GM19467 (cell line): ENCODE measurements around the gene IFT57.

Experiments
- ATAC-seq: cut with Tn5 transposase; IDR thresholded peaks from one replicate; pipeline ENCODE4 v1.9.1; 2021; ENCODE audit warnings: mild to moderate bottlenecking, moderate library complexity; ENCODE audit not compliant: unreplicated experiment

IFT57 gene

DNA sequence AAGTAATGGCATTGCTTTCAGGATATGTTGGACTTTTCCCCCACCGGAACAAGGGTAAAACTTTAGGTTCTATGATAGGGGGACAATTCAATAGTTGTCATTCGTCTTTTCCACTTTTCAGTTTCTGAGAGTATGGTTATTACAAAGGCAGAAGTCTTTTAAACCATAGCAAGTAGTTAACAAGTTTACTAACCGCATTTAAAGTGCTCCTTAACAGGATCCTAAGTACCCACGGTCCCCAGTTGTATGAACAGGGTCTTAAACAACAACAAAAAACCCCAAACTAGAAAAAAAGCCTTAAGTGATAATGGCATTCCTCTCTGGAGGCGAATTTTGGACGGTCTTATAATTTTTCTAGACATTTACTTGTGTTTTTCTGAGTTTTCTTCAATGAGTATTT is 831 bp downstream of the IFT57 start:
- no peak for ATAC-seq

GRCh38 chr3:108219336-108219735 is 2.9 kb downstream of the IFT57 start:
- peak; percentile 24 for ATAC-seq

DNA sequence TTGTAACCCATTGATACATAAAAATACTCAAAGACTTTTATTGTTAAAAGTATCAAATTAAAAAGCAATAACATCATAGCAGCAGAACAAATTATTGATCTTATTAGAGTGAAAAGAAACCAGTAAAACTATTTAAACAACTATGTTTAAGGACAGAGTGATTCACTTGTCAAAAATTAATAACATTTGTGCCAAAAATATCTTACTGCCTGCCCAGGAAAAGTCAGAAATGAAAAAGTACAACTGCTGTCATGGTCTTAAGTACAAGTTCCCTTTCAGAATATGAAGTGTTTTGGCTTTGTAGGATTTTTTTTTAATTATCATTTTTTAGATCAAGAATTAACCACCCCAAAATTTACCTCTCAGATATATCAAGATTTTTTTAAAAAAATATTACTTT is 3.4 kb downstream of the IFT57 start:
- ATAC-seq = no peak

DNA sequence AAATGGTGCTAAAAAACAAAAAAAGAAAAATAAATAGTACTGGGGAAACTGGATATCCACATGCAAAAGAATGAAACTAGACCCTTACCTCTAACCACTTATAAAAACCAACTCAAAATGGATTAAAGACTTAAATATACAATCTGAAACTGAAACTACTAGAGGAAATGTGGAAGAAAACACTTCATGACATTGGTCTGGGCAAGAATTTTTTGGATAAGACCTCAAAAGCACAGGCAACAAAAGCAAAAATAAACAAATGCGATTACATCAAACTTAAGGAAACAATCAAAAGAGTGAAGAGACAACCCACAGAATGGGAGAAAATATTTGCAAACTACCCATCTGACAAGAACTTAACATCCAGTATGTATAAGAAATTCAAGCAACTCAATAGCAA is 6.4 kb downstream of the IFT57 start:
- no peak for ATAC-seq

GRCh38 chr3:108209579-108209978 is 12.6 kb downstream of the IFT57 start:
- no peak for ATAC-seq

GRCh38 chr3:108208831-108209230 is 13.4 kb downstream of the IFT57 start:
- ATAC-seq = peak; percentile 85

GRCh38 chr3:108202834-108203233 is 19.4 kb downstream of the IFT57 start:
- ATAC-seq = no peak

DNA sequence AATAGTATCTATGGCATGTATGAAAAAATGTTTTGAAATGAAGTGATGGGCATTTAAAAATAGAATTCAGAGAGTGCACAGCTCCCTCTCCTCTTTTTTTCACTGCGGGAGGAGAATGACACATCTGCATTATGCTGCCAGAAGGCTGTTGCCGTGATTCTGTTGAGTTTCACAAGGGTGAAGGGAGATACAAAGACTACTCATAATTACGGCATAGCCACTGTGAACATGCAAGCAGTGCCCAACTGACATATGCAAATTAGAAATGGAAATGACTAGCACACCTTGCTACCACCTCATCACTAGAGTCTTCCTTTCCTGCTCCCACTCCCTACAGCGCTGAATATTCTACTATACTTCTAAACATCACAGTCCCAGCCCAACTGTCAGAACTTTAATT is 20.1 kb downstream of the IFT57 start:
- ATAC-seq = no peak

GRCh38 chr3:108201258-108201657 is 21.0 kb downstream of the IFT57 start:
- ATAC-seq = no peak

- ATAC-seq = no peak
Observed at GRCh38 chr3:108200578-108200977, 21.6 kb downstream of the IFT57 start.

GRCh38 chr3:108200024-108200423 is 22.2 kb downstream of the IFT57 start:
- no peak for ATAC-seq

GRCh38 chr3:108191394-108191793 is 30.8 kb downstream of the IFT57 start:
- no peak for ATAC-seq

DNA sequence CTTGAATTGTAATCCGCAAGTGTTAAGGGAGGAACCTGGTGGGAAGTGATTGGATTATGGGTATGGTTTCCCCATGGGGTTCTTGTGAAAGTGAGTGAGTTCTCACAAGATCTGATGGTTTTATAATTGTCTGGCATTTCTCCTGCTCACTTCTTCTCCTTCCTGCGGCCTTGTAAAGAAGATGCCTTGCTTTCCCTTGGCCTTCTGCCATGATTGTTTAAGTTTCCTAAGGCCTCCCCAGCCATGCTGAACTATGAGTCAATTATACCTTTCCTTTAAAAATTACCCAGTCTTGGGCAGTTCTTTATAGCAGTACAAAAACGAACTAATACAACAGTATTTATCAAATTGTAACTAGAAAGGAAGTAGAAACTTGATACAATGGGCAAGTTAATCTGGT is 31.9 kb downstream of the IFT57 start:
- no peak for ATAC-seq

DNA sequence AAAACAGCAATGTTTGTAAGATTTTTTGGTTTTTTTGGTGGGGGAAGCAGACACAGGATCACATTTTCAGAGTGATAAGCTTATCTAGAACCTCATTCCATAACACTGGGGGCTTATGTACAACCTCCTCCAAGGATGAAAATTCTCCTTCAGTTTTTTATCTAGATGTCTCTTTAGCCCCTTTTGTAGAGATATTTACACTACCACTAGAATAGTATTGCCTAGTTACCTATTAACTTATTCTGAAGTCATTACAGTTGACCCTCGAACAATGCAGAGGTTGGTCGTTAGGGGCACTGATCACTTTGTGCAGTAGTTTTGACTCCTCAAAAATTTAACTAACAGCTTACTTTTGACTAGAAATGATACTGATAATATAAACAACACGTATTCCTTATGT is 32.8 kb downstream of the IFT57 start:
- no peak for ATAC-seq

DNA sequence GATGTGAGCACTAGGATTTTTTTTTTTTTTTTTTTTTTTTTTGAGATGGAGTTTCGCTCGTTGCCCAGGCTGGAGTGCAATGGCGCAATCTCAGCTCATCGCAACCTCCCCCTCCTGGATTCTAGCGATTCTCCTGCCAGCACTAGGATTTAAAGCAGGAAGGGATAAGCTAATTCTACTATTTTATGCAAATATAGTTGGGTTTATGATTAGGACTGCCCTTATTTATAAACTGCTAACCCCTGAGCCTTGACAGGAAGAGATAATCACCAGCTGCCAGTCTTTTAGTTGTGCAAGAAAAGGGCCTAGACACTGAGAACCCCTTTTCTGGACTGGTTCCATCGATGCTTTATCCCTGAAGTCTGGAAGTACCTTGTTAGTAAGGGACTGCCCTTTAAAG is 36.7 kb downstream of the IFT57 start:
- no peak for ATAC-seq

DNA sequence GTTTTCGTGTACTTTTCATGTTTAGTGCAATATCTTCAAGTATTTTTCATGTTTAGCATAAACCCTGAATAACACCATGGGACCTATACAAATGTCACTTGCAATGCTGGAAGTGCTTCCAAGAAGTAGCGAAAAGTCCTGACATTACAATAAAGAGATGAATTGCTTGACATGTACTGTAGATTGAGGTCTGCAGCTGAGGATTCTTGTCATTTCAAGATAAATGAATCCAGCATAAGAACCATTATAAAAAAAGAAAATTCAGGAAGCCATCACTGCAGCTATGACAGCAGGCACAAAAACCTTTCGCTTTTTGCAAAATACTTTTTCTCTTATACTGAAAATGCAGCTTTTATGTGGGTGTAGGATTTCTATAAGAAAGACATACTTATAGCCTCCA is 37.4 kb downstream of the IFT57 start:
- ATAC-seq = no peak

DNA sequence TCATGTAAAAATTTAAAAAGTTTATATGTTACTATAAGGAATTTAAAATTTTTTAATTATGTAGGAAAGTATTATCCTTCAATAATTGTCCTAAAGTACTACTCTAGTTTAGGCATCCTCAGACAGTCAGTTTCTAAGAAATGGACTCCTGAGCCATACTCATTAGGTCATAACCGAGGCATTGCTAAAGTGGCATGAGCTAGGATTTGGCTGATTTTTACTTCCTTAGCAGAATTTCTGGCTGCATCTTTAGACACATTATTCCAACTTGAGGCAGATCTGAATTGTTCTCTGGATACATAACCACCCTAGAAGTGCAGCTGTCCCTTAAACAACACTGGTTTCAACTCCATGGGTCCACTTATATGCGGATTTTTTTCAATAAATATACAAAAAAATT is 38.3 kb downstream of the IFT57 start:
- no peak for ATAC-seq

- no peak for ATAC-seq
Observed at GRCh38 chr3:108183181-108183580, 39.0 kb downstream of the IFT57 start.

DNA sequence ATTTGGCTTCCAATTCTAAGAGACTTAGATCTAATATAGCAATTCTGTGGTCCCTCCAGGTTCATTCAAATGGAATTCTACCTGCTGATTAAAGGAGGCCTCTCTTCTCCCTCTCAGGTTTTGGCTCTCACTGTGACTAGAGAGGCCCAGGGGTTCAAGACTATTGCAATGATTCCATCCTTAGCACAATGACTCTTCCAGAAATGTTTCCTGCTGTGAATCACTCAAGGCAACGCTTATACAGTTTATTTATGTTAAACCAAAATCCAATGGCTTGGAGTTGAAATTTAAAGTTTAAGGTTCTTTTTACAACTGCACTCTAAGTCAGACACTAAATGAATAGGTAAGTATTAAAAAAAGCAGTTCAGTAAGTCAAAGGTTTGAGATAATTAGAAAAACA is 39.9 kb downstream of the IFT57 start:
- ATAC-seq = no peak

DNA sequence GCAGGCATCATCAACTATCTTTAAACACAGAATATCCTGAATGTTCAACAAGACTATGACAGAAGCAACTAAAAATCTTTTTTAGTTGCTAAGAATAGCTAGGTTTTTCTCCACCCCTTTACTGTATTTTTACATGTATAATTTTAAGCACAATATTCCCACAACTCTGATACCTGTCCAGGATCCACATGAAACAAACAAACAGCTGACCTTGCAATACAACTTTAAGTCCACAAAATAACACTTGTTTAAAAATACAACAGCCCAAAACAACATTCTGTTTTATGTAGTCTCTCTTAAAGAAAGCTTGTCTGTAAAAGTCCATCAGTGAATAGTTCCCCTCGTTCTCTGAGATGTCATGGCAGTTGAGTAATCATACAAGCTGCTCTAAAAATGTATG is 41.1 kb downstream of the IFT57 start:
- no peak for ATAC-seq

GRCh38 chr3:108180194-108180593 is 42.0 kb downstream of the IFT57 start:
- no peak for ATAC-seq

DNA sequence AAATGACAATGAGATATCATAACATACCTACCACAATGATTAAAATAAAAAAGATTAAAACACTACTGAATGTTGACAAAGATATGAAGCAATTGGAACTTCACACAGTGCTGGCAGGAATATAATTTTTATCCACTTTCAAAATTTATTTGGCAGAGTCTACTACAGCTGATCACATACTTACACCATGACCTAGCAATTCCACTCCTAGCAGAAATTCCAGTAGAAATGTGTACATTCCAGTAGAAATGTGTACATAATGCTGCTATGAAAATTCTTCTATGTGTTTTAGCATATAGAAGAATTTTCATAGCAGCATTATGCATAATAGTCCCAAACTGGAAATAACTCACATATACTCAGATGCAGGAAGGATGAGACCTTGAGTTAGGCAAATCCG is 43.5 kb downstream of the IFT57 start:
- ATAC-seq = no peak

DNA sequence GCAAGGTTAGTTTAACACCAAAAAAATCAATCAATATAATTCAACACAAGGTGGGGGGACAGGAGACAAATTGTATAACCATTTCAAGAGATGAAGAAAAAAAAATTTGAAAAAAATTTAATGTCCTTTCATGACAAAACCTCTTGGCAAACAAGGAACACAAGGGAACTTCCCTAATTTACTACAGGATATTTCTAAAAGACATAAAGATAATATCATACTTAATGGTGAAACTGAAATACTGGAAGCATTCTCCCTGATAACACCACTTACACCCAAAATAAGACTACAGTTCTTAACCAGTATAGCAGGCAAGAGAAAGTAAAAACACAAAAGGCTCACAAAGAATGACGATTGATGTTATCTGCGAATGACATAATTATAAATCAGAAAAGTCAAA is 44.7 kb downstream of the IFT57 start:
- no peak for ATAC-seq

DNA sequence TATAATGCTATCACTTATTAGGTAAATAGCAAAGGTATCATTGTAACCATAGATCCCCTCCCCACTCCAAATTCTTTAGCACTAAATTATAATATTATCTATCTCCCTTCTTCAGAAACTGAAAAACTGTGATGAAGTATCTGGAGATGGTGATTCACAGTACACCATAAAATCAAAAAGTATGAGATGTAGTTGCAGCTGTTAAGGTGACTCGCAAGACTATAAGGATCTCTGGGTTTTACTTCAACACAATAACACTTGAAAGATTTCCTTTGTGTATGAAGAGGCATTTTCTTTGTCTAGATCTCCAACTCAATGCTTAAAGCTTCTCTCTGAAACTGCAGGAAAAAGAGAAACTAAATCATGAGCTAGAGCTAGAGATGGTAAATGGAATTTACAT is 46.9 kb downstream of the IFT57 start:
- no peak for ATAC-seq
